Muscle of arm (tissue), 12 donors: ENCODE data around the gene AREG. TPM values are rescaled to one million over a fixed set of nuclear protein-coding genes. Genes with fewer than 3 reads are reported as not detected.

Experiments used
- DNase-seq: peaks from one replicate; pipeline ENCODE4 v3.0.0-alpha.2; 2013
- polyA plus RNA-seq, 12 donors: library from polyadenylated mRNA; unstranded; fragments of 120-200 nt; gene quantifications; one replicate each; pipeline ENCODE4 v1.2.1, GENCODE V29; 2013; ENCODE audit not compliant: insufficient read length in 12 of 12

The AREG gene
- polyA plus RNA-seq, 12 donors, result 0.19 to 1.8 (median 0.50) TPM; not detected in 7

DNA sequence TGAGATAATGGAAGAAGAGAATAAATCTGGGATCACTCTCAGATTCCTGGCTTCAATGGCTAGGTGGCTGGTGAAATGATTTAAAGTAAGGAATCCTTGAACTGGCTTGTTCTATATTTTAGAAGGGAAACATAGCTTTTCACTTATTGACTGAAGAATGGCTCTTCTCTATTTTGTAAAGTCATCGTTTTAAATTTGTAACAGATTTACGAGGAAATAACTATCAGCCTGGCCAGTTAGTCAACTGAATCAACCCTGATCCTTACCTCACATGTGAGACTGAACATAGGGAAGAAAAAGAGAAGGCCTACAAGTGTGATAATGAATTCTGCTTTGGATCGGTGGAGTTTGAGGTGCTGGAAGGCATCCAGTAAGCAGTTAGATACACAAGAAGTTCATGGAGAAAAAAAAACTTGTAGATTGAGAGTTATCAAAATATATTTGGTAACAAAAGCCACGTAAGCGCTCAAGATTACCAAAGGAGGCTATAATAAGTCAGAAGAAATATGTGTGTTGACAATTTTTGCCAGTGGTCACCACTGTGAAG lies 12.0 kb downstream of the AREG start:
- no peak for DNase-seq

GRCh38 chr4:74460833-74461232 lies 15.9 kb downstream of the AREG start:
- no peak for DNase-seq

DNA sequence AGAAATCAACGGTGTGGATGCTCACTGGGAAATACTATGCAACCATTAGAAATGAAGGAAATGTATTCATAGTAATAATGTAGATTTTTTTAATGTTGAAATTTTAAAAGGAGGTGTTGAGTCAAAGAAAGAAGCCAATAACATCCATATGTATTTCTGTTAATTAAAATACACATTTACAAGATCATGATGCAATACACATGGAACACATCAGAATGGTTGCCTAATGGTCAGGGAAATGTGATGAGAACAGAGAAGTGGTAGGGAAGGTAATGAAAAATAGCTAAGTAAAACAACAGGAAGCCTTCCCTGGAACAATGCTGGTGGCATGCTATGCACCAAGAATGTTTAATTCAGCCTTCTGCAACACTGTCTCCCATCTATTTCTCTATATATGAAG lies 18.2 kb downstream of the AREG start:
- DNase-seq, result no peak

DNA sequence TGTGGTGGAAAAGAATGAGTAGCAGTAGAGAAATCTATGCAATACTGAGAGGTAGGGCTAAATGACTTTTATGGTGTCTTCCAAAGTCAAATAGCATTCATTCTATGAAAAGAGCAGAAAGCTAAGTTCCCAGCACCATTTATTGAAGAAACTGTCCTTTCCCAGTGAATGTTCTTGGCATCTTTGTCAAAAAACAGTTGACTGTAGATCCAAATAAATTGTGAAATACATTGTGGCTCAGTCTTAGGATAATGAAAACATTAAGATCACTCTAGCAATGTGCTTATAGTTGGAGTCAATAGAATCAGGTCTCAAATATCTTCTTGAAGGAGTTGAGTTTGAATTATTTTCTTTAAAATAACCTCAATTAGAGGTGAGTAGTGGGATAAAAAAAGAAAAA lies 19.4 kb downstream of the AREG start:
- no peak for DNase-seq

- DNase-seq, result no peak
Observed at GRCh38 chr4:74466242-74466641, 21.3 kb downstream of the AREG start.

GRCh38 chr4:74471264-74471663 lies 26.3 kb downstream of the AREG start:
- DNase-seq, result no peak

- DNase-seq, result no peak
Observed at GRCh38 chr4:74473155-74473811, 28.3 kb downstream of the AREG start.

DNA sequence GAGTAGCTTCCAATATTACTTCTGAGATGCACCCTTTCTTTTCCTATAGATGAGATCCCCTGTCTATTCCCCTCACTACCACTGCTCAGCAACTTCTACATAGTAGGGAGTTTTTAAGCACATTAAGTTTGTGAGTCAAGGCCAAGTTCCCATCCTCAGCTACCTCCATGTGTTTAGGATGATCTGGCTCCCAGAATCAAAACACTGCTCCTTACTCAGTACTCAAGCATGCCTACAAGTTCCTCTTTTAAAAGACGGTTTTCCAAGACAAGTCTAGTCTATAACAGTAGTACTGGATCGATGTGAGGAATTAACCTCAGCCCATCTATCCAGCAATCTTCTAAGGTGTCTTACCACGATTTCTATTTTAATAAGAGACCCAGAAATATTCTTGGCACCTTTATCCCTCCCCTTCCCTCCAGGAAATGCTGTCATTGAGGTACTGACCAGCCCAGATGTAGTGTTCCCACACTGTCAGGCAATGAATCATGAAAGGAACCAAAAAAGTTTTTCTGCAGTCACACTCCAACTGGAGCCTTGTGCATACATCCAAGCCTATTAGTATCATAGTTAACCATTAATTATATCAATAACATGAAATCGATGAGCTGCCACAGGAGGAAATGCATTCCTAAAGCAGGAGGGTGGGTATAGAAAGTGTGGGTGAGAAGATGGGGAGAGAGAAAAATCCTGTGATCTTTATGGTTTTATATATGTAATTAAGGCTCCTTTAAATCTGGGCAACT lies 29.6 kb downstream of the AREG start:
- DNase-seq, result no peak

DNA sequence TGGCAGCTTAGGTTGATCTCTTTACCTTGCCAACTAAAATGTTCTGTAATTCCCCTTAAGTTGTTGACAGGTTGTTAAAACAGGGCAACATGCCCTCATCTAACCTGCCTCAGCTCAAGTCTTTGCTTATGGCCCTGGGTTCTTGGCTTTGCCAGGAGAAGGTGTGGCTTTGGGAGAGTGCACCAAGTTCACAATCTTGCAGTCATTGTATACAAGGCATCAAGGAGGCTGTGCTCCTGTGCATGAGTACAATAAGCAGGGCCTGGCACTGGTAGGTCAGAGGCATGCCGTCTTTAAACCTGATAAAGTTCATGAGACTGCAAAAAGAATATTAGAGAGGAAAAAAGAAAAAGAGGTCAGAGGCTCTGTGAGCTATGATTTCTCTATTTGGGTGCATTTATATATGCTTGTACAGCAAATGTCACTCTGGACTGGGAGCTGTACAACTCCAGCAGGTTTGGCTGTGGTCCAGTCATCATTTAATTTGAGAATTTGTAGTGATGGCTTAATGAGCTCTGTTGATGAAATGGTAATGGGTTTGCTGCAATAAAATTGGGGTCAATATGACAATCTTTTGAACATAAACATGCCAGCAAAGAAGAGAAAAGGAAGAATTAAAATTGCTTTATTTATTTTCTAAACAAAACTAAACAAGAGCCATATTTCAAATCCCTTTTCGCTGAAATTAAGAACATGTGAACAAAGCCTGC lies 30.3 kb downstream of the AREG start:
- DNase-seq, result no peak

GRCh38 chr4:74475946-74476345 lies 31.0 kb downstream of the AREG start:
- no peak for DNase-seq

DNA sequence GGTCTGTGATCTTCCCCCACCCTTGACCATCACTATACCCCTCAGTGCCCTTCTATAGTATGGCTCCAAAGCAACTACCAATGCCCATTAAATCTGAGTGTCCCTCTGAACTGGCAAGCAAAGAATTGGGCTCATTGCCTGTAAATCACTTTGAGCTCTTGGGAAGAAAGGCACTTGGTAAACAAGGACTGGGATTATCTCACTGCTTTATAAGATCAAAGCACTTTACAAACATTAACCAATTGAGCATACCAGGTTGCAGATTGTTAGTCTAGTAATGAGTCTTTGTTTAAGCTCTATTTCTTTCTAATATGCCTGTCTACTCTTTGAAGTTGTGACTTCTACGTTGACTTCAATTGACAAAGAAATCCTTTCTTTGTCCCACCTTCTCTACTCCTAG lies 34.1 kb downstream of the AREG start:
- no peak for DNase-seq

DNA sequence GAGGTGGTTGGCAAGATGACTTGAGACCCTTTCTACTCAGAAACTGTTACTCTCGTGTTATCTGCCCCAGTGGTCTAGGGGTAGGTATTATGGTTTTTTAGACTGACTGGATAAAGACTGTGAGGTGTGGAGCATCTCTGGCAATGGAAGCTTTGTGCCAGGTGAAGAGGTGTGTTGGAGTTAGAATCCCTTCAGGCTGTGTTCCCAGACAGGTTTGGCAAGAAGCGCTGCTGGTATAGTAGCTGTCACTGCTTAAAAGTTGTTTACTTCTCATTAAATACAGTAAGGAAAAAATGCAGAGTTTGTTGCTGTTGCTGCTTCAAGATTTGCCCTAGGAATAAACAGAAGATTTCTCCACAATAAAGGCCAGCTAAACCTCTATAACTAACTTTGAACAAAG lies 35.3 kb downstream of the AREG start:
- DNase-seq, result no peak

- no peak for DNase-seq
Observed at GRCh38 chr4:74481891-74482609, 37.1 kb downstream of the AREG start.

GRCh38 chr4:74483226-74483911 lies 38.4 kb downstream of the AREG start:
- DNase-seq, result no peak

DNA sequence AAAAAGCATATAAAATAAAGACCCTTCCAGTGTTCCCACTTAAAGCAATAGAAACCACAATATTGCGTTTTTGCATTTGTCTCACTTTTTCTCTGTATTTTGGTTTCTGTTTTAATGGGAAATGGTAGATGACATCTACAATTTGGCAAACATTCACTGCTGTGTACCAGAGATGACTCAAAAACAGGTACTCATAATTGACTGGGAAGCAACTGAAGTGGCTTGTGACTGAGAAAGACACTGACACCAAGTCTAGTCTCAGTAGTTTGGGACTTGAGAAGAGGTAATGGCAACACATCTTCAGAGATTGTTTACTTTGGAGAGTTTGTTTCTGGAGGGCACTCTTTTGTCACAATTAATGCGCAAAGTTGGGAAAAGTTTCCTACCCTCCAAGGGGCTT lies 42.0 kb downstream of the AREG start:
- DNase-seq, result no peak

GRCh38 chr4:74487771-74488170 lies 42.8 kb downstream of the AREG start:
- DNase-seq, result no peak

GRCh38 chr4:74490736-74491135 lies 45.8 kb downstream of the AREG start:
- no peak for DNase-seq

- no peak for DNase-seq
Observed at GRCh38 chr4:74499986-74500781, 55.2 kb downstream of the AREG start.

- no peak for DNase-seq
Observed at GRCh38 chr4:74501579-74501978, 56.6 kb downstream of the AREG start.

DNA sequence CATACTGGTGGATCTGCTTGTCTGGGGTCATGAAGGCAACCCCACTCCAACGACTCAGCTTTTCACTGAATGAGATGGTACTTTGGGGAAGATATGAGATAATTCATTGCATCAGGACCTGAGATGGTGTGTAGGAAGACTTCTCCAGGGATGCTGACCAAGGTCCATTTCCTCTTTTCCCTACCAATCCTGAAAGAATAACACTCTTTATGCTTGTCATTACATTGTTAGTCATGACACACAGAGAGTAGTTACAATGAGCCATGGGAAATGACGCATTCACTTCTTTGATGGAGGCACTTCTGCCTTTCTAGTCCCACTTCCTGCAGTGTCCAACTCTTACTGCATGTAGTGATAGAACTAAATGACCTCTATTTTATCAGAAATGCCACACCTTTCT lies 58.6 kb downstream of the AREG start:
- no peak for DNase-seq

- DNase-seq, result peak; percentile 5
Observed at GRCh38 chr4:74504212-74504611, 59.3 kb downstream of the AREG start.
